Liver (tissue), 9 donors: ENCODE data around the gene TOMM70. TPM values are rescaled to one million over a fixed set of nuclear protein-coding genes. Genes with fewer than 3 reads are reported as not detected.
A peak's percentile ranks its signal among the peaks of the same experiment; 100 is the strongest.

Experiments used
- DNase-seq: peaks from one replicate; pipeline ENCODE4 v3.0.0-alpha.2; 2017; ENCODE audit warnings: low spot score
- H3K27ac ChIP-seq, 2 donors: one replicate each; pipeline ENCODE4 v1.7.0; 2013; ENCODE audit warnings: inconsistent platforms in 2 of 2, low read length in 2 of 2, control low read depth in 1 of 2, low read depth in 1 of 2, mild to moderate bottlenecking in 1 of 2
- H3K27me3 ChIP-seq, 4 donors: one replicate each; pipeline versions ENCODE4 v1.6.1 to v1.7.0; 2013; ENCODE audit warnings: low read length in 3 of 4, inconsistent platforms in 1 of 4, mild to moderate bottlenecking in 1 of 4, moderate library complexity in 1 of 4; ENCODE audit not compliant: control insufficient read depth in 4 of 4, insufficient read depth in 4 of 4
- H3K36me3 ChIP-seq, 4 donors: one replicate each; pipeline versions ENCODE4 v1.6.1 to v1.7.0; 2013; ENCODE audit warnings: low read length in 3 of 4, mild to moderate bottlenecking in 3 of 4, low read depth in 1 of 4, moderate library complexity in 1 of 4; ENCODE audit not compliant: control insufficient read depth in 4 of 4, insufficient read depth in 3 of 4
- H3K4me1 ChIP-seq, 4 donors: one replicate each; pipeline versions ENCODE4 v1.6.1 to v1.7.0; 2013; ENCODE audit warnings: low read length in 3 of 4, mild to moderate bottlenecking in 3 of 4, moderate library complexity in 1 of 4; ENCODE audit not compliant: control insufficient read depth in 4 of 4, insufficient read depth in 4 of 4
- H3K4me3 ChIP-seq, 3 donors: one replicate each; pipeline versions ENCODE4 v1.6.1 to v1.7.0; 2013; ENCODE audit warnings: low read length in 3 of 3, control low read depth in 1 of 3, low read depth in 1 of 3, mild to moderate bottlenecking in 1 of 3
- H3K9ac ChIP-seq, 2 donors: one replicate each; pipeline ENCODE4 v1.7.0; 2013; ENCODE audit warnings: low read length in 2 of 2, mild to moderate bottlenecking in 2 of 2, moderate library complexity in 2 of 2, control low read depth in 1 of 2, low read depth in 1 of 2
- H3K9me3 ChIP-seq, 4 donors: one replicate each; pipeline versions ENCODE4 v1.6.1 to v1.7.0; 2013; ENCODE audit warnings: low read length in 3 of 4; ENCODE audit not compliant: control insufficient read depth in 4 of 4
- ATF3 ChIP-seq: IDR thresholded peaks from 2 replicates; pipeline ENCODE4 v1.6.1; 2016; ENCODE audit warnings: antibody characterized with exemption
- EGR1 ChIP-seq, 2 donors: IDR thresholded peaks; 2 replicates each; pipeline ENCODE4 v1.6.1; 2016 to 2018; ENCODE audit warnings: antibody characterized with exemption in 2 of 2, low read depth in 2 of 2
- FOXA1 ChIP-seq: IDR thresholded peaks from 2 replicates; pipeline ENCODE4 v1.6.1; 2016; ENCODE audit warnings: antibody characterized with exemption
- FOXA2 ChIP-seq: IDR thresholded peaks from 2 replicates; pipeline ENCODE4 v1.6.1; 2016; ENCODE audit warnings: antibody characterized with exemption
- GABPA ChIP-seq, 2 donors: IDR thresholded peaks in 1 of 2; conservative IDR thresholded peaks in 1 of 2; 2 replicates each; pipeline ENCODE4 v1.6.1; 2016; ENCODE audit warnings: antibody characterized with exemption in 2 of 2, mild to moderate bottlenecking in 1 of 2, moderate library complexity in 1 of 2
- HNF4A ChIP-seq, 2 donors: conservative IDR thresholded peaks; 2 replicates each; pipeline ENCODE4 v1.6.1; 2016; ENCODE audit warnings: antibody characterized with exemption in 2 of 2, mild to moderate bottlenecking in 2 of 2
- JUND ChIP-seq, 2 donors: IDR thresholded peaks; 2 replicates each; pipeline ENCODE4 v1.6.1; 2016; ENCODE audit warnings: antibody characterized with exemption in 2 of 2
- MAX ChIP-seq: IDR thresholded peaks from 2 replicates; pipeline ENCODE4 v1.6.1; 2016; ENCODE audit warnings: antibody characterized with exemption
- RAD21 ChIP-seq, 2 donors: IDR thresholded peaks; 2 replicates each; pipeline ENCODE4 v1.6.1; 2016; ENCODE audit warnings: antibody characterized with exemption in 2 of 2, mild to moderate bottlenecking in 2 of 2
- REST ChIP-seq: IDR thresholded peaks from 2 replicates; pipeline ENCODE4 v1.6.1; 2016; ENCODE audit warnings: antibody characterized with exemption, mild to moderate bottlenecking
- RXRA ChIP-seq, 2 donors: IDR thresholded peaks; 2 replicates each; pipeline ENCODE4 v1.6.1; 2017 to 2018; ENCODE audit warnings: antibody characterized with exemption in 2 of 2, mild to moderate bottlenecking in 1 of 2
- SP1 ChIP-seq: IDR thresholded peaks from 2 replicates; pipeline ENCODE4 v1.6.1; 2018; ENCODE audit warnings: antibody characterized with exemption, mild to moderate bottlenecking
- TAF1 ChIP-seq: conservative IDR thresholded peaks from 2 replicates; pipeline ENCODE4 v1.6.1; 2016; ENCODE audit warnings: antibody characterized with exemption, mild to moderate bottlenecking
- YY1 ChIP-seq: IDR thresholded peaks from 2 replicates; pipeline ENCODE4 v1.6.1; 2016; ENCODE audit warnings: antibody characterized with exemption, mild to moderate bottlenecking
- WGBS: extraction: QIAGEN DNeasy Blood & Tissue Kit; methylation state at CpG from one replicate; pipeline ENCODE4 v1.1.7; 2013; 5-methylcytosine and 5-hydroxymethylcytosine counted together
- polyA plus RNA-seq, 2 donors: library from polyadenylated mRNA; stranded (reverse) in 1 of 2; unstranded in 1 of 2; fragments of 200-250 nt in 1 of 2; fragments of >200 nt in 1 of 2; fragmentation: Nextera tagmentation in 1 of 2; extraction: Ambion mirVana in 1 of 2; gene quantifications; one replicate each; pipeline versions ENCODE4 v1.2.1 to v1.2.3, GENCODE V29; 2013 to 2015
- total RNA-seq, 2 donors: library from RNA; depleted of rRNA; stranded (reverse); fragments of >200 nt; gene quantifications; one replicate each; pipeline ENCODE4 v1.2.3, GENCODE V29; 2014
- donor health status: healthy.
- donor health status: healthy.
- donor health status: healthy.
- donor health status: healthy.
- donor health status: healthy.

TOMM70 gene
- total and polyA plus RNA-seq, 4 donors, result 16.7 to 55.8 (median 32.6) TPM

GRCh38 chr3:100427699-100428098 is 26.8 kb upstream of the TOMM70 start (continued):
- TF ChIP-seq MAX, result no peak
- no peak for TF ChIP-seq ATF3
- TF ChIP-seq EGR1 (IDR thresholded peaks at IDR 0.05; ENCODE audit: low read depth in 2 of 2), result no peak
- no peak for TF ChIP-seq SP1
- TF ChIP-seq RXRA (IDR thresholded peaks at IDR 0.05), result no peak

- Histone ChIP-seq H3K9ac (no peak overlapping the region), H3K36me3 (no peaks in the 10 kb centered on the region), H3K27me3 (no peaks in the 10 kb centered on the region), H3K27ac (peak overlapping the region; percentile 3 to 70), H3K4me1 (peaks cover 3 to 35% (median 26%) of the 10 kb centered on the region in 4 donors), H3K4me3 (no peak overlapping the region), H3K9me3 (no peaks in the 10 kb centered on the region)
- 22% methylated on average over 8 of the region's 8 CpGs for WGBS
- no peak for DNase-seq
- TF ChIP-seq RXRA (IDR thresholded peaks at IDR 0.05) (peak; percentile 22 to 66), MAX (no peak), HNF4A (conservative IDR thresholded peaks at IDR 0.05) (peak; percentile 67 to 79), FOXA1 (peak; percentile 15), EGR1 (IDR thresholded peaks at IDR 0.05; ENCODE audit: low read depth in 2 of 2) (no peak), RAD21 (IDR thresholded peaks at IDR 0.05) (peak in 1 of 2 donors; percentile 16), FOXA2 (peak; percentile 83), GABPA (IDR thresholded peaks at IDR 0.05 in 1 of 2, conservative IDR thresholded peaks at IDR 0.05 in 1 of 2) (no peak), JUND (IDR thresholded peaks at IDR 0.05) (peak in 1 of 2 donors; percentile 9), SP1 (peak; percentile 34), YY1 (no peak)
Measured at GRCh38 chr3:100426067-100426682, 25.3 kb upstream of the TOMM70 start.

- no peak overlapping the region for H3K4me3 ChIP-seq
- no peak for DNase-seq
- H3K9ac ChIP-seq, result no peak overlapping the region
- no peaks in the 10 kb centered on the region for H3K9me3 ChIP-seq
- H3K4me1 ChIP-seq, result peaks cover 3 to 33% (median 24%) of the 10 kb centered on the region in 4 donors
- H3K27ac ChIP-seq, result no peak overlapping the region
- 27% methylated on average over 1 of the region's 1 CpG for WGBS
- TF ChIP-seq FOXA1, result no peak
- no peak for TF ChIP-seq REST
- no peak for TF ChIP-seq JUND (IDR thresholded peaks at IDR 0.05)
- TF ChIP-seq SP1, result no peak
- TF ChIP-seq FOXA2, result no peak
- TF ChIP-seq EGR1 (IDR thresholded peaks at IDR 0.05; ENCODE audit: low read depth in 2 of 2), result no peak
- no peak for TF ChIP-seq ATF3
- no peak for TF ChIP-seq YY1
- TF ChIP-seq MAX, result no peak
- TF ChIP-seq RAD21 (IDR thresholded peaks at IDR 0.05), result no peak
- TF ChIP-seq TAF1, result no peak
- H3K36me3 ChIP-seq, result no peaks in the 10 kb centered on the region
- H3K27me3 ChIP-seq, result no peaks in the 10 kb centered on the region
Measured at GRCh38 chr3:100425316-100425715, 24.4 kb upstream of the TOMM70 start.
